Sciatic nerve (tissue), 2 donors: ENCODE results near the gene TCERG1L. TPM values are rescaled to one million over a fixed set of nuclear protein-coding genes. Genes with fewer than 3 reads are reported as not detected.

Source experiments
- ATAC-seq: fragments of 200-7000 bp; cut with Tn5 transposase; one replicate; pipeline ENCODE4 v1.9.1; 2020; ENCODE audit warnings: mild to moderate bottlenecking, moderate library complexity
- DNase-seq: peaks from one replicate; pipeline ENCODE4 v3.0.0-alpha.2; 2020; ENCODE audit warnings: low spot score
- intact Hi-C: fragments of 100-400 bp; cut with DNase I; formaldehyde crosslinking; loops from one replicate; pipeline ENCODE4 v1.14.2; 2022
- total RNA-seq: library from RNA; stranded (reverse); fragmentation: NEBNext Ultra II Directional; extraction: Animal tissue kit (Norgen Biotek cat#: 25700); gene quantifications from one replicate; pipeline ENCODE4 v1.2.1, GENCODE V29; 2021
- donor health status: DM: no; HTN: no; CAD: no.
- donor health status: DM: no; HTN: no; CAD: no.

TCERG1L gene
- total RNA-seq, 1 donor from 2014 or later: 0.22 TPM

GRCh38 chr10:131318291-131318690 is 6.8 kb upstream of the TCERG1L start:
- intact Hi-C loops: no loop called here
- ATAC-seq (no peak), DNase-seq (no peak)

- ATAC-seq (no peak), DNase-seq (no peak)
- intact Hi-C loops: no loop called here
These were observed 5.0 kb upstream of the TCERG1L start for GRCh38 chr10:131316321-131317075.

GRCh38 chr10:131315344-131315743 is 3.8 kb upstream of the TCERG1L start:
- intact Hi-C loops: no loop called here
- DNase-seq (no peak), ATAC-seq (no peak)

GRCh38 chr10:131314799-131315198 is 3.3 kb upstream of the TCERG1L start:
- ATAC-seq: no peak
- intact Hi-C loops: no loop called here
- DNase-seq: no peak

- ATAC-seq (no peak), DNase-seq (no peak)
- intact Hi-C loops: no loop called here
These were observed 2.6 kb upstream of the TCERG1L start for GRCh38 chr10:131314148-131314547.

- DNase-seq (no peak), ATAC-seq (no peak)
- intact Hi-C loops: no loop called here
These were observed 1.9 kb upstream of the TCERG1L start for GRCh38 chr10:131313377-131313776.

- no peak for DNase-seq
- intact Hi-C loops: no loop called here
- ATAC-seq: peak; percentile 63
These were observed 936 bp upstream of the TCERG1L start for GRCh38 chr10:131312478-131312836.

GRCh38 chr10:131311402-131311660 is 190 bp downstream of the TCERG1L start:
- intact Hi-C loops: no loop called here
- ATAC-seq (no peak), DNase-seq (no peak)

- intact Hi-C loops: no loop called here
- no peak for DNase-seq
- ATAC-seq: no peak
These were observed 745 bp downstream of the TCERG1L start for GRCh38 chr10:131310551-131311401.

- intact Hi-C loops: no loop called here
- ATAC-seq (no peak), DNase-seq (no peak)
These were observed 1.4 kb downstream of the TCERG1L start for GRCh38 chr10:131310142-131310541.

- intact Hi-C loops: no loop called here
- no peak for DNase-seq
- no peak for ATAC-seq
These were observed 11.0 kb downstream of the TCERG1L start for GRCh38 chr10:131300508-131300907.

GRCh38 chr10:131290781-131291180 is 20.7 kb downstream of the TCERG1L start:
- ATAC-seq (no peak), DNase-seq (no peak)
- intact Hi-C loops: no loop called here

GRCh38 chr10:131288648-131289047 is 22.9 kb downstream of the TCERG1L start:
- intact Hi-C loops: no loop called here
- ATAC-seq: no peak

GRCh38 chr10:131282961-131283360 is 28.6 kb downstream of the TCERG1L start:
- ATAC-seq: no peak
- intact Hi-C loops: no loop called here
- no peak for DNase-seq

More at GRCh38 chr10:131288648-131289047, 22.9 kb downstream of the TCERG1L start:
- DNase-seq: no peak

GRCh38 chr10:131280101-131280500 is 31.4 kb downstream of the TCERG1L start:
- intact Hi-C loops: no loop called here
- ATAC-seq: no peak
- no peak for DNase-seq

- no peak for ATAC-seq
- intact Hi-C loops: no loop called here
These were observed 32.0 kb downstream of the TCERG1L start for GRCh38 chr10:131279516-131279915.

GRCh38 chr10:131277969-131278368 is 33.6 kb downstream of the TCERG1L start:
- intact Hi-C loops: no loop called here
- no peak for ATAC-seq

More at GRCh38 chr10:131279516-131279915, 32.0 kb downstream of the TCERG1L start:
- DNase-seq: no peak

GRCh38 chr10:131277278-131277677 is 34.2 kb downstream of the TCERG1L start:
- DNase-seq (no peak), ATAC-seq (no peak)
- intact Hi-C loops: no loop called here

More at GRCh38 chr10:131277969-131278368, 33.6 kb downstream of the TCERG1L start:
- no peak for DNase-seq

GRCh38 chr10:131275691-131276090 is 35.8 kb downstream of the TCERG1L start:
- no peak for DNase-seq
- intact Hi-C loops: no loop called here
- no peak for ATAC-seq

- no peak for ATAC-seq
- no peak for DNase-seq
- intact Hi-C loops: no loop called here
These were observed 36.6 kb downstream of the TCERG1L start for GRCh38 chr10:131274883-131275282.
